Measurements from ENCODE around the gene ZDHHC1. TPM values are rescaled to one million over a fixed set of nuclear protein-coding genes. Genes with fewer than 3 reads are reported as not detected.
A peak's percentile ranks its signal among the peaks of the same experiment; 100 is the strongest.

The ZDHHC1 gene
- total RNA-seq, 3 donors from 2014 or later, result 17.4 to 20.3 (median 19.3) TPM

DNA sequence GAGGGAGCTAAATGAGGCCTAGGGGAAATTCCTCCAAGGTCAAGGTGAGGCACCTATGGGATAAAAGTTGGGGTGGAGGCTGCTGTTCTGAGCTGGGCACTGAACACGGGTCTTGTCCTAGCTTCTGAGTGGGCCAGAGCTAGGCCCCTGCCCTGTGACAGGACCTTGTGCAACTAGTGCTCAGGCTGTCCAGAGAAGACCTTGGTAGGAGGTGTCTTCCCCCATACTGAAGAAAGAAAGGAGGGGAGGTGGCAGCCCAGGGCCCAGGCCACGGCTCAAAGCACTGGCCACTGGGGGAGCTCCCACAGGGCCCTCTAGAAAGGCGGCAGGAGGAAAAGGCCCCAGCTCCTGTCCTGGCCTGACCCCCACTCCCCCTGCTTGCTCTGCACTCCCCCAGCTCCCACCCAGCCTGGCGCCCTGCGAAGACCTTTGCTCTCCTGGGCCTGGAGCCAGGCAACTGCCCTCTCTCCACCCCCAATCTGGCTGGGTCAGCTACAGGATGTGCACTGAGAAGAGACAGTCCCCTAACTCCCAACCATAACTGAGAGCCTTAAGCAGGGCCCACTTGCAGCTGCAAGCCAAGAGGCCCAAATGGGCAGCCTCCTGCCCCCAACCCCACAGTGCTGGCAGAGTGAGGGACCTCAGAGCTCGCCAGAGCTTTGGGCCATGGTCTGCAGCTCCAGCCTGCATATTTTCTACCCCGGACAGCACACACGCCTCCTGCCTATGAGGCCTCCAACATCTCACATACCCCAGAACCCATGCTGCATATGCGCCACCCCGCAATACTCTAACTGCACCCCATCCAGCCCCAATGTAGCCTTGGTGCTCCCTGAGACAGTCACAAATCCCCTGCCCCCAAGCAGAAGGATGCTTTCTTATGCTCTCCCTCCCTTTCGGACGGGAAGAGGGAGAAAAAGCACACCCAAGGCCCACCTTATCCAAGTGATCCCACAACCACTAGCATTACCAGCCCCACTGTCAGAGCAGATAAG, 29.9 kb upstream of the ZDHHC1 start:
- intact Hi-C loops (cut with DNase I; ENCODE audit: low total_unique reads), result no loop called here
- no peak for TF ChIP-seq POLR2AphosphoS5 (IDR thresholded peaks at IDR 0.05)
- TF ChIP-seq, protein P1, sequence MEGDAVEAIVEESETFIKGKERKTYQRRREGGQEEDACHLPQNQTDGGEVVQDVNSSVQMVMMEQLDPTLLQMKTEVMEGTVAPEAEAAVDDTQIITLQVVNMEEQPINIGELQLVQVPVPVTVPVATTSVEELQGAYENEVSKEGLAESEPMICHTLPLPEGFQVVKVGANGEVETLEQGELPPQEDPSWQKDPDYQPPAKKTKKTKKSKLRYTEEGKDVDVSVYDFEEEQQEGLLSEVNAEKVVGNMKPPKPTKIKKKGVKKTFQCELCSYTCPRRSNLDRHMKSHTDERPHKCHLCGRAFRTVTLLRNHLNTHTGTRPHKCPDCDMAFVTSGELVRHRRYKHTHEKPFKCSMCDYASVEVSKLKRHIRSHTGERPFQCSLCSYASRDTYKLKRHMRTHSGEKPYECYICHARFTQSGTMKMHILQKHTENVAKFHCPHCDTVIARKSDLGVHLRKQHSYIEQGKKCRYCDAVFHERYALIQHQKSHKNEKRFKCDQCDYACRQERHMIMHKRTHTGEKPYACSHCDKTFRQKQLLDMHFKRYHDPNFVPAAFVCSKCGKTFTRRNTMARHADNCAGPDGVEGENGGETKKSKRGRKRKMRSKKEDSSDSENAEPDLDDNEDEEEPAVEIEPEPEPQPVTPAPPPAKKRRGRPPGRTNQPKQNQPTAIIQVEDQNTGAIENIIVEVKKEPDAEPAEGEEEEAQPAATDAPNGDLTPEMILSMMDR (IDR thresholded peaks at IDR 0.05), result no peak
- TF ChIP-seq POLR2A (IDR thresholded peaks at IDR 0.05), result no peak
- Histone ChIP-seq H3K4me1 (peaks cover 28 to 61% of the 10 kb centered on the region in 2 donors), H3K9me3 (no peaks in the 10 kb centered on the region), H3K27ac (peak overlapping the region; percentile 65 to 68), H3K27me3 (no peaks in the 10 kb centered on the region), H3K4me3 (no peak overlapping the region), H3K36me3 (no peaks in the 10 kb centered on the region)
- DNase-seq (ENCODE audit: low spot score in 2 of 2), result no peak

GRCh38 chr16:67445441-67445912, 29.2 kb upstream of the ZDHHC1 start:
- Histone ChIP-seq H3K4me1 (peaks cover 28 to 58% of the 10 kb centered on the region in 2 donors), H3K9me3 (no peaks in the 10 kb centered on the region), H3K27me3 (no peaks in the 10 kb centered on the region), H3K27ac (peak overlapping the region; percentile 65 to 68), H3K4me3 (no peak overlapping the region), H3K36me3 (no peaks in the 10 kb centered on the region)
- intact Hi-C loops (cut with DNase I; ENCODE audit: low total_unique reads), result no loop called here
- peak in 1 of 2 donors; percentile 73 for DNase-seq (ENCODE audit: low spot score in 2 of 2)
- no peak for TF ChIP-seq POLR2A (IDR thresholded peaks at IDR 0.05)
- TF ChIP-seq, protein P1 (IDR thresholded peaks at IDR 0.05), result peak in 1 of 3 donors; percentile 21

DNA sequence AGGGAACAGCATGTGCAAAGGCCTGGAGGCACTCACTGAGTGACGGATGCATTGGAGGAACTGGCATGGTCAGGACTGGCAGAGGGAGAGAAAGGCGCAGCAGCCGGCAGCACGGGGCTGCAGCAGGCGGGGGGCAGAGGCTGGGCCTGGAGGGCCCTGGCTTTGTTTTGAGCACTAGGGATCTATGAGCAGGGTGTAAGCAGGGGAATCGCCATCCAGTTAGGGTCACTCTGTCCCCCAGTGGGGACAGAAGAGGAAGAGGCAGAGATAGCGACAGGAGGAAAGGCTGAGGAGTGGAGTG, 28.8 kb upstream of the ZDHHC1 start:
- H3K4me3 ChIP-seq, result no peak overlapping the region
- no peak for DNase-seq (ENCODE audit: low spot score in 2 of 2)
- TF ChIP-seq, protein P1 (IDR thresholded peaks at IDR 0.05), result no peak
- no peak for TF ChIP-seq POLR2A (IDR thresholded peaks at IDR 0.05)
- TF ChIP-seq POLR2AphosphoS5 (IDR thresholded peaks at IDR 0.05), result no peak
- no peaks in the 10 kb centered on the region for H3K36me3 ChIP-seq
- intact Hi-C loops (cut with DNase I; ENCODE audit: low total_unique reads), result no loop called here
- H3K27ac ChIP-seq, result peak overlapping the region; percentile 65 to 68
- H3K4me1 ChIP-seq, result peaks cover 28 to 55% of the 10 kb centered on the region in 2 donors
- no peaks in the 10 kb centered on the region for H3K27me3 ChIP-seq
- H3K9me3 ChIP-seq, result no peaks in the 10 kb centered on the region

- H3K4me3 ChIP-seq, result no peak overlapping the region
- no peaks in the 10 kb centered on the region for H3K27me3 ChIP-seq
- DNase-seq (ENCODE audit: low spot score in 2 of 2), result no peak
- intact Hi-C loops (cut with DNase I; ENCODE audit: low total_unique reads), result no loop called here
- H3K36me3 ChIP-seq, result no peaks in the 10 kb centered on the region
- H3K27ac ChIP-seq, result peak overlapping the region; percentile 65 to 68
- H3K4me1 ChIP-seq, result peaks cover 25 to 50% of the 10 kb centered on the region in 2 donors
- TF ChIP-seq POLR2A (IDR thresholded peaks at IDR 0.05), result no peak
- TF ChIP-seq, protein P1 (IDR thresholded peaks at IDR 0.05), result no peak
- no peaks in the 10 kb centered on the region for H3K9me3 ChIP-seq
Measured at GRCh38 chr16:67444259-67445125, 28.2 kb upstream of the ZDHHC1 start.
